ENCODE results near the gene PTHLH.
A peak's percentile ranks its signal among the peaks of the same experiment; 100 is the strongest.

PTHLH gene

GRCh38 chr12:27972721-27973120 lies at the start of gene PTHLH:
Gene PTHLH, minus strand, starts transcription at chr12:27972733. Its CDS starts 3,239 bp downstream, at chr12:27969494.
- DNase-seq (ENCODE audit: low read depth, low spot score) = no peak

- no peak for DNase-seq (ENCODE audit: low read depth, low spot score)
Measured at GRCh38 chr12:28021704-28022103, 49.2 kb upstream of the PTHLH start.

- DNase-seq (ENCODE audit: low read depth, low spot score) = no peak
Measured at GRCh38 chr12:28017873-28018255, 45.3 kb upstream of the PTHLH start.

- no peak for DNase-seq (ENCODE audit: low read depth, low spot score)
Measured at GRCh38 chr12:28017126-28017872, 44.8 kb upstream of the PTHLH start.

GRCh38 chr12:28015165-28015564 lies 42.6 kb upstream of the PTHLH start:
- no peak for DNase-seq (ENCODE audit: low read depth, low spot score)

GRCh38 chr12:28014196-28014595 lies 41.7 kb upstream of the PTHLH start:
- no peak for DNase-seq (ENCODE audit: low read depth, low spot score)

GRCh38 chr12:28012333-28012918 lies 39.9 kb upstream of the PTHLH start:
- DNase-seq (ENCODE audit: low read depth, low spot score) = no peak

GRCh38 chr12:28010036-28010435 lies 37.5 kb upstream of the PTHLH start:
- DNase-seq (ENCODE audit: low read depth, low spot score) = no peak

GRCh38 chr12:27999970-28000369 lies 27.4 kb upstream of the PTHLH start:
- no peak for DNase-seq (ENCODE audit: low read depth, low spot score)

GRCh38 chr12:27999521-27999920 lies 27.0 kb upstream of the PTHLH start:
- DNase-seq (ENCODE audit: low read depth, low spot score) = no peak

GRCh38 chr12:27998658-27999057 lies 26.1 kb upstream of the PTHLH start:
- DNase-seq (ENCODE audit: low read depth, low spot score) = no peak

- DNase-seq (ENCODE audit: low read depth, low spot score) = no peak
Measured at GRCh38 chr12:27998170-27998569, 25.6 kb upstream of the PTHLH start.

- DNase-seq (ENCODE audit: low read depth, low spot score) = no peak
Measured at GRCh38 chr12:27996761-27997160, 24.2 kb upstream of the PTHLH start.

- no peak for DNase-seq (ENCODE audit: low read depth, low spot score)
Measured at GRCh38 chr12:27995406-27995805, 22.9 kb upstream of the PTHLH start.

- no peak for DNase-seq (ENCODE audit: low read depth, low spot score)
Measured at GRCh38 chr12:27988594-27989233, 16.2 kb upstream of the PTHLH start.

- DNase-seq (ENCODE audit: low read depth, low spot score) = no peak
Measured at GRCh38 chr12:27987331-27987730, 14.8 kb upstream of the PTHLH start.

GRCh38 chr12:27984275-27984674 lies 11.7 kb upstream of the PTHLH start:
- DNase-seq (ENCODE audit: low read depth, low spot score) = no peak

GRCh38 chr12:27982951-27983350 lies 10.4 kb upstream of the PTHLH start:
- no peak for DNase-seq (ENCODE audit: low read depth, low spot score)

GRCh38 chr12:27982385-27982784 lies 9.9 kb upstream of the PTHLH start:
- DNase-seq (ENCODE audit: low read depth, low spot score) = no peak

GRCh38 chr12:27981874-27982273 lies 9.3 kb upstream of the PTHLH start:
- no peak for DNase-seq (ENCODE audit: low read depth, low spot score)

- no peak for DNase-seq (ENCODE audit: low read depth, low spot score)
Measured at GRCh38 chr12:27979145-27979544, 6.6 kb upstream of the PTHLH start.

- peak; percentile 65 for DNase-seq (ENCODE audit: low read depth, low spot score)
Measured at GRCh38 chr12:27975222-27976136, 2.9 kb upstream of the PTHLH start.
